GM18858 (cell line): ENCODE data around the gene ZSCAN26.
"Not testable (repeated sequence)": the region's sequence is repeated elsewhere in the genome, so short reads cannot be mapped to it uniquely, and the experiment has no call there.

Experiments
- ATAC-seq: cut with Tn5 transposase; IDR thresholded peaks from one replicate; pipeline ENCODE4 v1.9.1; 2021; ENCODE audit not compliant: unreplicated experiment

The ZSCAN26 gene

DNA sequence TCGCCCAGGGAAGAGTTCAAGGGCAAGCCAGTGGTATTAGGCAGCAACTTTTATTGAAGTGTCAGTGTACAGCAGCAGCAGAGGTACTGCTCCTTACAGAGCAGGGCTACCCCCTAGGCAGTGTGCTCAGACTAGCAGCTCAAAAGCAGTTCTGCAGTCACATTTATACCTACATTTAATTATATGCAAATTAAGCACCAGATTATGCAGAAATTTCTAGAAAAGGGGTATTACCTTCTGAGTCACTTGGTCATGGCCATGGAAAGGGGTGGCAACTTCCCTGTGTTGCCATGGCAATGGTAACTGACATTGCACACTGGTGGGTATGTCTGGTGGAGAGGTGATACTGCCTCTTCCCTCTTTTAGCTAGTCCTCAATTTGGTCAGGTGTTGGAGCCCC, 12.8 kb upstream of the ZSCAN26 start:
- ATAC-seq: no peak

DNA sequence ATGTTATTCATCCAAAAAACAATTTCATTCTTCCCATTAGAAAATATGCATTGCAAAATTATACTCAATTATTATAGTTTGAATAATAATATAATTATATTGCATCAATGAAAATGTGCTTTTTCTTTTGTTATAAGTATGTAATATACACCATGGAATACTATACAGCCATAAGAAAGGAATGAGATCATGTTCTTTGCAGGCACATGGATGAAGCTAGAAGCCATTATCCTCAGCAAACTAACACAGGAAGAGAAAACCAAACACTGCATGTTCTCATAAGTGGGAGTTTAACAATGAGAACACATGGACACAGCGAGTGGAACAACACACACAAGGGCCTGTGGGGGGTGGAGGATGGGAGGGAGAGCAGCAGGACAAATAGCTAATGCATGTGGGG, 9.9 kb upstream of the ZSCAN26 start:
- ATAC-seq: no peak

DNA sequence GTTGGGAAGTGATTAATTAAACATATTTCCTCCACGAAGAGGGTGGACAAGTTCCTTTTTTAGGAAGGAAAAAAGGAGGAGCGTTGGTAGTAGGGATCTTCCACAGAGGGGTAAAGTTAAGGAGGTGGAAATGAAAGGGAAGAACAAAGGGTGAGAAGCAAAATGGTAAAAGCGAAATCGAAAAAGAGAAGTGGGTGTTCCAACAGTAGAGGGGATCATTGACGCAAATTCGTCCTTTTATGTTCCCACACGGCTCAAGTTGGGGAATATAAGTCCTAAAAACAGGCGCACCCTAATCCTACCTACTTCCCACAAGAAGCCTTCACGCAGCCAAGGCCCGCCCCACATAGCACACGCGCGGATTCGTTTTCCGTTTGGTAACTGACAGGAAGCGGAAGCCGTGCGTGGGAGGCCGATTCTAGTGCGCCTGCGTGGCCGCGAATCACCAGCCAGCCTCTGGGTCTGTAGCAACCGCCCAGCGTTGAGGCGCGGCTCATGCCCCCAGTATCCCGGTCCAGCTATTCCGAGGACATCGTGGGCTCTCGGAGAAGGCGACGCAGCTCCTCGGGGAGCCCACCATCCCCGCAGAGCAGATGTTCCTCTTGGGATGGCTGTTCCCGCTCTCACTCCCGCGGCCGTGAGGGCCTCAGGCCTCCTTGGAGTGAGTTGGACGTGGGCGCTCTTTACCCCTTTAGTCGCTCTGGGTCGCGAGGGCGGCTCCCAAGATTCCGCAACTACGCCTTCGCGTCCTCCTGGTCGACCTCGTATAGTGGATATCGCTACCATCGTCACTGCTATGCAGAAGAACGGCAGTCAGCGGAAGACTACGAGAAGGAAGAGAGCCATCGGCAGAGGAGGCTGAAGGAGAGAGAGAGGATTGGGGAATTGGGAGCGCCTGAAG, 7.8 kb upstream of the ZSCAN26 start, which contains the start of gene NKAPL:
NKAPL (plus strand) TSS at position 421 of the 901 bp plus-strand sequence; CDS start at position 496, 75 bp downstream.
- no peak for ATAC-seq

DNA sequence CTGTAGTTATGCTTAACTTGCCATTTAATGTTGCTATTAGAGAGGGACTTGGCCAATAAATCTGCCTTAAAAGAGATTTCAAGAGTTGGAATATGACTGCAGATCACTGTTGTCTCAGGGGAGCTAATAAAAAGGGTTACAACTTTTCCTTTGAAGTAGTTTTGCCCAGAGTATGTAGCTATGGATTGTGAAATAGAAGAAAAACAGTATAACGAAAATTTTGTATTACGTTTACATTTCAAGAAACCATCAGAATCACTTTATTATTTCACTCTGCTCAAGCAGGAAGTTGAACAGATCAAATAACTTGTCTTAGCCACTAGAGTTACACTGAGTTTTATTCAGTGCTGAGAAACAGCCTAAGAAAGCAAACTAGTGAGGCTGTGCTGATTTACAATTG, 3.0 kb upstream of the ZSCAN26 start:
- no peak for ATAC-seq

DNA sequence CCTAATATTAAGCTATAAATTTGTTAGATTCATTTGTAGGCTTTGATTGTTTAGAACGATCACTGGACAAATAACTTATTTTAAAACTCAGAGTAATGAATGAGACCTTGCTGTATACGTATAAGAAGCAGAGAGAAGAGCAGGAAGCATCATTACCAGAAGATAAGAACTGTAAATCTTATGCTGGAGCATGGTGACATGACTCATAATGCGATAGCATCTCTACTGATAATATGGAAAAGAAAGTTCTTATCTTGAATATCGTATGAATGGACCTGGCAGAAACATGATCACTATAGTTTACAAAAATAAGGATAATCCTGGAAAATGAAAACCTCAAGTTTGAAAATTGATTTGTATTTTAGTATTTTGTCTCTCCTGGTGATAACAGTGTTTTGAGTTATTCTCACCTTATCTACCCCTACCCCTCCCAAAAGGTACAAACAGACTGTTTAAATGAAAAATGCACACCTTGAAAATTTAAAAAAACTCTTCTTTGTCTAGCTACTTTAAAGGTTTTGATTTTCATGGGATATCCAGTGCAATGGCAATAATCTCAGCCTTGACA, 2.0 kb upstream of the ZSCAN26 start:
- no peak for ATAC-seq

DNA sequence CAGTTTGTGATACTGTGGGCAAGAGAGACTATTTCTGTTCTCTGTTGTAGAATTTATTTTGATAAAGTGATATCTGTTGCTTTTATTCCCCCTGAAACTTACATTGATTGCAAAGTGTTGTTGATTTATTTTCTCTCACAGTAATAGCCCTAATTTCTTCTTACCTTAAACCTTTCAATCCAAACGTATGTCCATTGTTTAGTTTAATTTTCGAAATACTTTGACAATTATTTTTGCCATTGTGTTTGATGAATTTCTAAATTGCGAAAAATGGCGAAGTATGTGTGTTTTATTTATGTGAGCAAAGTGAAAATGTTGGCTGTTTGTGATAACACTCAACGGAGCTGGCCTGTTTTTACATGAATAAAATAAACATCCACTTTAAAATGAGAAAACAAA, 381 bp upstream of the ZSCAN26 start:
- ATAC-seq: no peak

DNA sequence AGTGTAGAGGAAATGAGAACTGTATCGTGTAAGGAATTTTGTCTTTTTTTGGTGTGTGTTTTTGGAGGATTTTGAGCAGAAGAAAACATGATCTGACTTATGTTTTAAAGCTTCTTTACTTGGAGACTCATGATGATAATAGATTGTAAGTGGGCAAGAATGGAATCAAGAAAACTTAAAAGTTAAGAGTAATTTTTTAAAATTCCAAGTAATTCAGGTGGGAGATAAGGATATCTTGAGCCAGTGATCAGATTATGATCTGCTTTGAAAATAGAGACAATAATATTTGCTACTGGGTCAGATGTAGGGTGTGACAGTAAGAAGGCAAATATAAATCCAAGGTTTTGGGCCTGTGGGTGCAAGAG, 734 bp downstream of the ZSCAN26 start:
- no peak for ATAC-seq

DNA sequence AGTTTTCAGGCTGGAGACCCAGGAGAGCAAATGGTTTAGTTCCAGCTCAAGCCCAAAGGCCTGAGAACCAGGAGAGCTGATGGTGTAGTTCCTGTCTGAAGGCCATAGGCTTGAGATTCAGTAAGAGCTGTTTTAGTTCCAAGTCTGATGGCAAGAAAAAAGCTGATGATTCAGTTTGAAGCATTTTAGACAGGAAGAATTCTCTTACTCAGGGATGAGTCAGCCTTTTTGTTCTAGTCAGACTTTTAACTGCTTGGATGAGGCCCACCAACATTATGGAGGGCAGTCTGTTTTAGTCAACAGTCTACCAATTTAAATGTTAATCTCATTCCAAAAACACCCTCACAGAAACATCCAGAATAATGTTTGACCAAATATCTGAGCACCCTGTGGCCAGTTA, 2.5 kb downstream of the ZSCAN26 start:
- no peak for ATAC-seq

DNA sequence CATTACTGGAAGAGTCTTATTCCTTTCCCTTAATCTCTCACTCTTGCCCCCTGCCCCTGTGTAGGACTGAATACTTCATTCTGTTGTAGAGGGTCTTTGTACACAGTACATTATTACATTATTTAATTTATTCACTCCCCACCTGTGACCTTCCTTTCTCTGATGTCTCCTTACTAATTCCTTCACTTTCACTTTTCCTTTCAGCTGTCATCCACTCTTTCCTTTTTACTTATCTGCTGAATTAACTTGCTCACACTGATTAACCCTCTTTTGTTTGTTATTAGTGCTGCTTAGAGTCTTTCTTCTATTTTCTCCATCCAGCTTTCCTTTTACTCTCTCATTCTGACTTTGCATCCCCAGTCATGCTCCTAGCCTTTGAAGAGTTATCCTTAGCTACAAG, 7.9 kb downstream of the ZSCAN26 start:
- ATAC-seq: no peak

DNA sequence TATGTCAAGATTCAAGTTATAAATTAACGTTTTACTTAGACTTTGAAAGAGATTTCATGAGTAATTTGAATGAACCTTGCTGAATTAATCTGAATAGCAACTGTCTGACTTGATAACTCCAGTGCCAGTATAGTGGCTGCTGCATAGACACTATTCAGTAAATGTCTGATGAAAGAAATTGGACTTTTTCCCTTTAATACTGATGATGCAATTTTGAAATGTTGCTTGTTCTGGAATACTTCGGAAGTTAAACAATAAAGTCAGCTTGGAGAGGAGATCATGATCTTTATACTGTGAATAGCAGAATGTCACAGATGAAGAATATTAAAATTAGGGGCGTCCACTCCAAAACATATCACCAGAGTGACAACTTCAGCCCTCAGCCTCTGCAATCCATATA, 10.8 kb downstream of the ZSCAN26 start:
- ATAC-seq: no peak

DNA sequence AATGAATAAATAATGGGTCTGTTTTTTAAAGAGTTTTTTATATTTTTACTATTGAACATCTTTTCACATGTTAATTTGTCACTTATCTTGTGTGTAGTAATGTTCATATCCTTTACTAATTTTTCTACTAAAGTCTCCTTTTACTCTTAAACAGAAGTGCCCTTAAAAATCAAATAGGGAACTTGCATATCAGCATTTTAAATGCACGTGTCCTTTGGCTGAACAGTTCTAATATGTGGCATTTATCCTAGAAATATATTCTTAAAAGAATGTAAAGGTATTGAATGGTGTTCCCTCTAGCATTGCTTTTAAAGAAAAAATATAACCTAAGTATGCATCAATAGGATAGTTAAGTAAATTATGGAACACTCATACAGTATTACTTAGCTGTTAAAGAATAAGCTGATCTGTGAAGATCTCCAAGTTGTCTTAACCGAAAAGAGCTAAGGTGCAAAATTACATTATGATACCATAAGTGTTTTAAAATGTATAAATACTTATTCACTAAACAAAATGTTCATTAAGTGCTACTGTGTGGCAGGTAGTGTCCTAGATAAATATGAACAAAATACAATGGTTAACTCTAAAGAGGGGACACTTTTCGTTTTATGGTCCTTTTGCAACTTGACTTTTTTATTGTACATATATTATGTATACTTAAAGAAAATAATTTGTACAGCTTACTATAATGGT, 13.8 kb downstream of the ZSCAN26 start:
- no peak for ATAC-seq

DNA sequence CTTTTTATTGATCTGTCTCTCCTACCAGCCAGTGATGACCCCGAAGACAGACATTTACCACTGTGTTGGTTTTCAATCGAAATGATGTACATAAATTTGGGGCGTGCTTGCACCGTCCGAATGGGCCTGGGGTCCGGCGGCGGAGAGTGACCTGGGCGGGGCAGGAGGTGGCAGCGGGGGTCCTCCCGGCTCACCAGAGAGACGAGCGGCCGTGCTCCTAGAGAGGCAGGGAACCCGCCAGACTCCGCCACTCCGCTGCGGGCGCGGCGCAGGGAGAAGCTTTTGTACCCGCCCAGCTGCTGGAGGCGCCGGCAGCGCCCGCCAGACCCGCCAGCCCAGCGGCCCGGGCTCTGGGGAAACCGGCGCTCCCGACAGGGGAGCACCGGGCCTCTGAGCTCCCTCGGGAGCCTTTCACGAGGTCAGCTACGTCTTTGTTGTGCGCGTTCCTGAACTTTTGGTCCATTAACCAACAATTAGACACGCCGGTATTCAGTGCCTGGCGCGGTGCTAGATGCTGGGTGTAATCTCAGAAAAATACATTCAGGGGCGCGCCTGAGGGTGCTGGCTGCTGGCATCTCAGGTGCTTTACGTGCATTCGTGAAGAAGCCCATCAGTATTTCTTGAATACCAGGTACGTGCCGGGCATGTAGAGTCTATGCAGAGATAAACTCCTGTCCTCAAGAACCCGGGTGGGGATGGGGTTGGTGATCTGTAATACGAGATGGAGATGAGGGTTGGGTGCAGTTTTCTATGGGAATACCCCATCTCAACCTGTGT, 14.5 kb downstream of the ZSCAN26 start, which contains the start of gene PGBD1:
PGBD1 (plus strand) TSS at position 285 of the 777 bp plus-strand sequence. CDS start 2,242 bp downstream, outside the sequence.
- ATAC-seq: peak; percentile 74

DNA sequence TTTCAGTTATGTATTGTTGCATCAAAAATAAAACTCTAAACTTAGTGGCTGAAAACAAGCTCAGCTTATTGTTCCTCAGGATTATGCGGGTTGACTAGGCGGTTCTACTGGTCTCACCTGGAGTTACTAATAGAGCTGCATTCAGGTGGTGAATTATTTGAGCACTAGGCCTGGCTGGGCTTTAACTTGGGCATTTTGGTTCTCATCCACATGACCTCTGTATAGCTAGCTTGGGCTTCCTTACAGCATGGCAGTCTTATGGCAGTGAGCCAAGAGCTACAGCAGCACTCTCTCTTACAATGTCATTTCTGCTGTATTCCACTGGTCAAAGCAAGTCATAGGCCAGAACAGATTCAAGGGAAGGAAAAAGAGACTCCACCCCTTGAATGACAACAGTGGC, 16.0 kb downstream of the ZSCAN26 start:
- no peak for ATAC-seq

DNA sequence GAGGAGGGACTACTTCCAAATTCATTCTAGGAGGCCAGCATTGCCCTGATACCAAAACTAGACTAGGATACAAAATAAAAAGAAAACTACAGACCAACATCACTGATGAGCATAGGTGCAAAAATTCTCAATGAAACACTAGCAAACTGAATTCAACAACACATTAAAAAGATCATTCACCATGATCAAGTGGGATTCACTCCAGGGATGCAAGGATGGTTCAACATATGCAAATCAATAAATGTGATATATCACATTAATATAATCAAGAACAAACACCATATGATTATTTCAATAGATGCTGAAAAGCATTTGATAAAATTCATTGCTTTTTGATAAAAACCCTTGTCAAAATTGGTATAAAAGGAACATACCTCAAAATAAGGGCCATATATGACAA, 24.6 kb downstream of the ZSCAN26 start:
- no peak for ATAC-seq

DNA sequence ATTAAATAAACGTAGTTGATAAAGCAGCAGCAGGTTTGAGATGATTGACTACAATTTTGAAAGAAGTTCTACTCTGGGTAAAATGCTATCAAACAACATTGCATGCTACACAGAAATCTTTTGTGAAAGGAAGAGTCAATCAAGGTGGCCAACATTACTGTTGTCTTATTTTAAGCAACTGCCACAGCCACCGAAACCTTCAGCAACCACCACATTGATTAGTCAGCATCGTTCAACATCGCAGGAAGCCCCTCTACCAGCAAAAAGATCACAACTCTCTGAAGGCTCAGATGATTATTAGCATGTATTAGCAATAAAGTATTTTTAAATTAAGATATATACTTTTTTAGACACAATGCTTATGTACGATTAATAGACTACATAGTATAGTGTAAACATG, 28.4 kb downstream of the ZSCAN26 start:
- ATAC-seq: no peak

DNA sequence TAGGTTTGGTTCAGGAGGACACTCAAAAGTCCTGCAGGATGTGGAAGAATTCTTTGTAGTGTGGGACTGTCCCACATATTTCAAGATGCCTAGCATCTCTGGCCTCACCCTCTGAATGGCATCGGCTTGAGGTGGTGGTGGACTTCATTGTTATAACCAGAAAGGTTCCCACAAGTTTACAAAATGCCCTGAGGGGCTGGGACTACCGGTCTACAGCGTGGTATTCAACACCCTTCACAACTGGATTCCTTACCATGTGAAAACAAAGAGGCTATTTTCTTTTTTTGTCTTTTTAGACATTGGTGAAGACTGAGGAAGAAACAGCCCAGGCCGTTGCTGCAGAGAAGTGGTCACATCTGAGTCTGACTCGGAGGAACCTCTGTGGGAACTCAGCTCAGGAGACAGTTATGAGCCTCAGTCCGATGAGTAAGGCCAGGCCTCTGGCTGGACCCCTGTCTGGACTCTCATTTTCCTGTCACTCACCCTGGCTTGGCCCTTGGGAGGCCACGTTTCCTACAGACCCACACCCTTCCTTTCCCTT, 29.6 kb downstream of the ZSCAN26 start:
- no peak for ATAC-seq

DNA sequence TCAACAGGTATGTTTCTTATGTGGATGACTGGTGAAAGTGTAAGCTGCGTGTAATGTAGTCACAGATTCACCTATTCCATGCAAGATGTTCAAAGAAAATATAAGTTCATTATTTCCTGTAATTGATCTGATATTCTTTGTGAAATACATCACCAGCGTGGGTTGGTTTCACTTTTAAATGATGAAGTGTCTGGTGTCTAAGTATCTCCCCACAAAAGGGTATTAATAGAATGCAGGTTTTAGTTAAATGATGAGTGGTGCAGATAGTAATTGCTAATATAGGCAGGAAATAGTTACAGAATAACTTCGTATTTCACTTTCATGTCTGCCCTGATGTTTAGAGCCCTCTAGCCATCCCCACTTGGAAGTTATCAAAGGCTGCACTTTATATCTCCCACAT, 36.6 kb downstream of the ZSCAN26 start:
- ATAC-seq: peak; percentile 76

DNA sequence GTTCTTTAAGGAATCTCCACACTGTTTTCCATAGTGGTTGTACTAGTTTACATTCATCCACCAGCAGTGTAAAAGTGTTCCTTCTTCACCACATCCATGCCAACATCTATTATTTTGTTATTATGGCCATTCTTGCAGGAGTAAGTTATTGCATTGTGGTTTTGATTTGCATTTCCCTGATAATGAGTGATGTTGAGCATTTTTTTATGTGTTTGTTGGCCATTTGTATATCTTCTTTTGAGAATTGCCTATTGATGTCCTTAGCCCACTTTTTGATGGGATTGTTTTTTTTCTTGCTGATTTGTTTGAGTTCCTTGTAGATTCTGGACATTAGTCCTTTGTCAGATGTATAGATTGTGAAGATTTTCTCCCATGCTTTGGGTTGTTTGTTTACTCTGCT, 39.4 kb downstream of the ZSCAN26 start:
- not testable (repeated sequence) for ATAC-seq

DNA sequence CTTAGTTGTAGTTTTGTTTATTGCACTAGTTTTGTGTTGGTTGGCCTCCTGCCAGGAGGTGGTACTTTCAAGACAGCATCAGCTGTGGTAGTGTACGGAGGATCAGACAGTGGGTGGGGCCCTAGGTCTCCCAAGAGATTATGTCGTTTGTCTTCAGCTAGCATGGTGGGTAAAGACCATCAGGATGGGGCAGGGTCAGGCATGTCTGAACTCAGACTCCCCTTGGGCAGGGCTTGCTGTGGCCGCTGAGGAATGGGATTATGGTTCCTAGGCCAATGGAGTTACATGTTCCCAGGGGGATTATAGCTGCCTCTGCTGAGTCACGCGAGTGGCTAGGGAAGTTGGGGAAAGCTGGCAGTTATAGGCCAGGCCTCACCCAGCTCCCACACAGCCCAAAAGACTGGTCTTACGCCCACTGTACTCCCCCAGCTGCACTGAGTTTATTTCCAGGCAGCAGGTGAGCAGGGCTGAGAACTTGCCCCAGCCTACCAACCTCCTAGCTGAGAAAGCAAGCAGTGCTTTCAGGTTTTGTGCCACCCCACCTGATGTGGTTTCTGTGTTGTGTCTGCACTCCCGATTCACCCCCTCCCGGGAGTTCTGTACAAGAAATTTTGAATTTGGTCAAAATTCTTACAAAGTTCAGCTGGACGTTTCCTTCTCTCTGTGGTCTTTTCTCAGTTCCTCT, 44.3 kb downstream of the ZSCAN26 start:
- no peak for ATAC-seq

DNA sequence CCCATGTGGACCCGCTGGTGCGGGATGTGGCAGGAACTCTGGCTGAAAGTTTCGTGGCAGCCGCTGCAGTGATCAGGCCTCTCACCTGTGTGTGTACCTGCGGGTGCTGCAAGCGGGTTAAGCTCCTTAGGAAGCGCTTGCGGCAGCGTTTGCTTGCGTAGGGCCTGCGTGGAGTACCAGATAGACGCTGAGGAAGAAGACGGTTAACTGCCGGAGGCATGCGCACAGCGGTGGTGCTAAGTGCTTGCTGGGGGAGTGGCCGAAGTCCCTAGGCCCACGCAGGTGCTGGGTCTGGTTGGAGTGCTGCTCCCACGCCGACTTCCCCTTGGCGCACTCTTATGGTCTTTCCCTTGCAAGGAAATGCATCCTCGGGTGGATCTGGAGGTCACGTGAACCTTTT, 46.0 kb downstream of the ZSCAN26 start:
- no peak for ATAC-seq
